Ascending aorta (tissue), 2 donors: ENCODE data around the gene GDPGP1. TPM values are rescaled to one million over a fixed set of nuclear protein-coding genes. Genes with fewer than 3 reads are reported as not detected.

Source experiments
- DNase-seq, 2 donors: peaks; one replicate each; pipeline ENCODE4 v3.0.0-alpha.2; 2019; ENCODE audit warnings: low spot score in 2 of 2
- H3K27ac ChIP-seq, 2 donors: fragments of 200-600 bp; sonication (generic); one replicate each; pipeline ENCODE4 v1.5.1; 2016 to 2017; ENCODE audit warnings: mild to moderate bottlenecking in 1 of 2
- H3K27me3 ChIP-seq: fragments of 200-600 bp; sonication (generic); one replicate; pipeline ENCODE4 v1.5.1; 2017
- H3K36me3 ChIP-seq, 2 donors: fragments of 200-600 bp; sonication (generic); one replicate each; pipeline ENCODE4 v1.5.1; 2016
- H3K4me1 ChIP-seq, 2 donors: fragments of 200-600 bp; sonication (generic); one replicate each; pipeline ENCODE4 v1.5.1; 2016 to 2017; ENCODE audit warnings: mild to moderate bottlenecking in 1 of 2
- H3K4me3 ChIP-seq, 2 donors: fragments of 200-600 bp; sonication (generic); one replicate each; pipeline ENCODE4 v1.5.1; 2016 to 2017; ENCODE audit warnings: mild to moderate bottlenecking in 1 of 2
- H3K9me3 ChIP-seq, 2 donors: fragments of 200-600 bp; sonication (generic); one replicate each; pipeline ENCODE4 v1.5.1; 2016
- CTCF ChIP-seq, 3 experiments: fragments of 200-600 bp in 2 of 3; fragments of 450-650 bp in 1 of 3; sonication (generic) in 2 of 3; IDR thresholded peaks; one replicate each; pipeline ENCODE4 v1.5.1; 2016 to 2019; ENCODE audit warnings: antibody characterized with exemption in 3 of 3, mild to moderate bottlenecking in 1 of 3, moderate library complexity in 1 of 3
- intact Hi-C: fragments of 100-400 bp; cut with DNase I; formaldehyde crosslinking; loops from one replicate; pipeline ENCODE4 v1.15.1; 2023
- total RNA-seq: library from RNA; depleted of rRNA; stranded (reverse); fragments of >200 nt; gene quantifications from one replicate; pipeline ENCODE4 v1.1.0, GENCODE V29; 2016

The GDPGP1 gene
- total RNA-seq, 1 donor from 2014 or later = 2.2 TPM

GRCh38 chr15:90212221-90213098 is 21.5 kb upstream of the GDPGP1 start:
- intact Hi-C loops = no loop called here

GRCh38 chr15:90213122-90213817 is 20.7 kb upstream of the GDPGP1 start:
- no peak for DNase-seq
- intact Hi-C loops = no loop called here
- Histone ChIP-seq H3K27ac (no peak overlapping the region), H3K9me3 (no peaks in the 10 kb centered on the region), H3K36me3 (no peaks in the 10 kb centered on the region), H3K4me1 (no peaks in the 10 kb centered on the region), H3K27me3 (no peaks in the 10 kb centered on the region), H3K4me3 (no peak overlapping the region)
- TF ChIP-seq CTCF (IDR thresholded peaks at IDR 0.05) = no peak

More at GRCh38 chr15:90212221-90213098, 21.5 kb upstream of the GDPGP1 start:
- Histone ChIP-seq H3K27ac (no peak overlapping the region), H3K27me3 (no peaks in the 10 kb centered on the region), H3K9me3 (no peaks in the 10 kb centered on the region), H3K36me3 (no peaks in the 10 kb centered on the region), H3K4me3 (no peak overlapping the region), H3K4me1 (no peaks in the 10 kb centered on the region)
- no peak for DNase-seq
- TF ChIP-seq CTCF (IDR thresholded peaks at IDR 0.05) = no peak

- Histone ChIP-seq H3K27ac (no peak overlapping the region), H3K9me3 (no peaks in the 10 kb centered on the region), H3K36me3 (no peaks in the 10 kb centered on the region), H3K4me1 (no peaks in the 10 kb centered on the region), H3K4me3 (no peak overlapping the region), H3K27me3 (no peaks in the 10 kb centered on the region)
- DNase-seq = no peak
- intact Hi-C loops = no loop called here
- no peak for TF ChIP-seq CTCF (IDR thresholded peaks at IDR 0.05)
These were observed 20.2 kb upstream of the GDPGP1 start for GRCh38 chr15:90213818-90214204.

- no peaks in the 10 kb centered on the region for H3K27me3 ChIP-seq
- TF ChIP-seq CTCF (IDR thresholded peaks at IDR 0.05) = no peak
- no peak for DNase-seq
- no peak overlapping the region for H3K27ac ChIP-seq
- intact Hi-C loops = no loop called here
- no peak overlapping the region for H3K4me3 ChIP-seq
- no peaks in the 10 kb centered on the region for H3K9me3 ChIP-seq
- no peaks in the 10 kb centered on the region for H3K36me3 ChIP-seq
- no peaks in the 10 kb centered on the region for H3K4me1 ChIP-seq
These were observed 19.3 kb upstream of the GDPGP1 start for GRCh38 chr15:90214553-90215196.

GRCh38 chr15:90217671-90218394 is 16.2 kb upstream of the GDPGP1 start:
- Histone ChIP-seq H3K36me3 (no peaks in the 10 kb centered on the region), H3K4me1 (peaks cover 4 to 5% of the 10 kb centered on the region in 2 donors), H3K27ac (no peak overlapping the region), H3K9me3 (no peaks in the 10 kb centered on the region), H3K27me3 (no peaks in the 10 kb centered on the region), H3K4me3 (no peak overlapping the region)
- DNase-seq = no peak
- no peak for TF ChIP-seq CTCF (IDR thresholded peaks at IDR 0.05)
- intact Hi-C loops = no loop called here
